Effector CD4-positive, alpha-beta T cell (primary cell): ENCODE results near the gene MARCO.
"Not testable (repeated sequence)": the region's sequence is repeated elsewhere in the genome, so short reads cannot be mapped to it uniquely, and the experiment has no call there.

Experiments used
- DNase-seq: peaks from one replicate; pipeline ENCODE4 v3.0.0-alpha.2; 2020

The MARCO gene

GRCh38 chr2:118978064-118978463 lies 36.1 kb downstream of the MARCO start:
- no peak for DNase-seq

- DNase-seq = no peak
Measured at GRCh38 chr2:118979152-118979861, 37.3 kb downstream of the MARCO start.

DNA sequence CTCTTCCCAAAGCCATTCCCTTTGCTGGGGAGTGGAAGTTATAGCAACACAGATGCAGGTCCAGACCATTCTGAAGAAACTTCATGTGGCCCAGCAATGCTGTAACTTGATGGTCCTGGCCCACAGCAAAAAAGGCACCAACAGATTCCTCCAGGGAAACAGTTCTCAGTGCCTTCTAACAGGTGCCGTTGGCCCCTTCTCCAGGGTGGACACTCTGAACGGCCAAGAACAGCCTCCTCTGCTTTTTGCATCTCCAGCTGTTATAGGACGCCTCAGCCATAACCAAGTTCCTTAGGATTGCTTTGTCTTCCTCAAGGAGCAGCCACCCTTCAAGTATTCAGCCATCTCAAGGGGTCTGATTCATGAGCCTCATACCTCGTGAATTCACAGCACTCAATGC lies 38.0 kb downstream of the MARCO start:
- DNase-seq = no peak

GRCh38 chr2:118980573-118980972 lies 38.6 kb downstream of the MARCO start:
- DNase-seq = no peak

- DNase-seq = no peak
Measured at GRCh38 chr2:118981632-118982031, 39.6 kb downstream of the MARCO start.

GRCh38 chr2:118982039-118982438 lies 40.0 kb downstream of the MARCO start:
- no peak for DNase-seq

GRCh38 chr2:118983133-118983532 lies 41.1 kb downstream of the MARCO start:
- DNase-seq = no peak

- DNase-seq = no peak
Measured at GRCh38 chr2:118983915-118984314, 41.9 kb downstream of the MARCO start.

GRCh38 chr2:118986738-118987137 lies 44.7 kb downstream of the MARCO start:
- no peak for DNase-seq

DNA sequence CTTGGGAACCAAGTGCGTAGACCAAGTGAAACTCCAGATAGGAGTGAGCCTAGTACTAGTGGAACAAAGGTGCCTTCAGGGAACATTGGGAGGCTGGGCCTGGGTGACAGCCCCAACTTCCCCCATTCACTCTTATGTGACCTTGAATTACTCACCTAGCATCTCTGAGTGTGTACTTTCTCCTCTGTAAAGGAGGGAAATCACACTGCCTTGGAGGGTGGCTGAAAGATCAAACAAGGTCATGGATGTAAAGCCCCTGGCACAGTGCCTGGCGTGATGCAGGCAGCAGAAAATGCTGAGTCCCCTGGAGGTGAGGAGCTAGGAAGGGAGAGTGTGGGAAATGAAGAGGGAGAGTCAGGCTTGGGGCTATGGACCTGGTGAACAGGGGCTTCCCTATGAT lies 45.9 kb downstream of the MARCO start:
- DNase-seq = no peak

DNA sequence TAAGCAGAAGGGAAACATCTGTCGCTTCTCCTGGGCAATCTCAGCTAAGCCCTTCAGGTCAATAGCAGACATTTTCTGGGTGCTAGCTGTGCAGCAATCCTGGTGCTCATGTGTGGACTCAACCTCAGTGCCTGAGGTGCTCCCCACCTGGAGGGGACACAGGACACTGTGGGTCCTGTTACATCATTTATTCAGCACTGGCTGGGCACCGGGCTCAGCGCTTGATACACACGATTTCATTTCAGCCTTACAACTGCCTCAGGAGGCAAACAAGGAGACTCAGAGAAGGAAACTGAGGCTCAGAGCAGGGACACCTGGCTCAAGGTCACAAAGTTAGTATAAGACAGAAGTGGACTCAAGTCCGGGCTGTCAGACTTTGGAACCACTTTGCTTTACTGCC lies 46.7 kb downstream of the MARCO start:
- no peak for DNase-seq

GRCh38 chr2:118989481-118989880 lies 47.5 kb downstream of the MARCO start:
- DNase-seq = no peak

- no peak for DNase-seq
Measured at GRCh38 chr2:118990757-118991545, 49.0 kb downstream of the MARCO start.

DNA sequence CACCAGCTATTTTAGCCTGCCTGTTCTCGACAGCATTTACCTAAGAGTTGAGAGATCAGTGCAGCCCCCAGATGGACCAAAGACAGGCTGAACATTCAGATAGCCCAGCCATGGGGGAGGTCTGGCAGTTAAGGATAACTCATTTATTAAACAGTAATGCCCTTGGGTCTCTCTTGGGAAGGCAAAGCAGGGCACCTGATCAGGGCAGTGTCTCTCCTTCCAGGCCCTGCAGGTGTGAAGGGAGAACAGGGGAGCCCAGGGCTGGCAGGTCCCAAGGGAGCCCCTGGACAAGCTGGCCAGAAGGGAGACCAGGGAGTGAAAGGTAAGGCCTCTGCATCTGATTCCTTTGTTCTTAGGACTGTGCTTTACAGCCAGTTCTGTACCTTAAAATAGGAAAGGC lies 49.6 kb downstream of the MARCO start:
- DNase-seq = no peak

DNA sequence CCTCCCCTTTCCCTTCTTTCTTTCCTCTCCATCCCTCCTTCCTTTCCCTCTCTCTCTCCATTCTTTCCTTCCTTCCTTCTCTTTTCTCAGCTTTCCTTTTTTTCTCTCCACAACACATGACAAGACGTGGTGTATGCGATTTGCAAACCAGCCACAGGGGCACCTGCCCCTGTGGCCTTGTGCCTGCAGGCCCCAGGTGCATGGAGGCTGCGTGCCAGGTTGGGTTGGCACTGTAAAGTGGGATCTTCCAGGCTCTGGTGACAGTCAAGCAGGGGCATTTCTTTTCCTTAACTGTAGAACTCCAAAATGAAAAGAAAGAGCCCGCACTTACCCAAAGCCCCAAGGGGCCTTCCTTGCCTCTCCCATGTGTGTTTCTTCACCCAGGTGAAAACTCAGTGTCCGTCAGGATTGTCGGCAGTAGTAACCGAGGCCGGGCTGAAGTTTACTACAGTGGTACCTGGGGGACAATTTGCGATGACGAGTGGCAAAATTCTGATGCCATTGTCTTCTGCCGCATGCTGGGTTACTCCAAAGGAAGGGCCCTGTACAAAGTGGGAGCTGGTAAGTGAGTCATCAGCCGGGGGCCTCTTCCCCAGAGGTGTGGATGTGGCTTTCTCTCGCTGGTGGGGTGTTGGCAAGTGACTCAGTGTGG lies 50.9 kb downstream of the MARCO start:
- DNase-seq = no peak

DNA sequence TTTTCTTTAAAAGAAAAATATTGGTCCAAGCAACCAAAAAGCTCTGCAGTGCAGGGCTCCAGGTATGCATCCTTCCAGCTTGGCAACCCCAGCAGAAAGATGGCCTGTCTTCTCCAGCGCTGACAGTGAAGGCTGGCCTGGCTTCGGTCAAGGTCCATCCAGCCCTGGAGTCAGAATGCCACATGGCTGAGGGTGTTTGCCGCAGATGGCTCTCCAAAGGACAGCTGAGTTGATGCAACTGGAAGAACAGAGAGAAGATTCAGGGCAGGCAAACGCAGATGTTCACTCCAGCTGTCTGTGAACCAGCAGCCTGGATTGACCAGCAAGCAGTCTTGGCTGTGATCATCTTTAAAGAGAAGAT lies 51.4 kb downstream of the MARCO start:
- DNase-seq = no peak

- DNase-seq = no peak
Measured at GRCh38 chr2:118994172-118994700, 52.2 kb downstream of the MARCO start.

- no peak for DNase-seq
Measured at GRCh38 chr2:118994778-118995177, 52.8 kb downstream of the MARCO start.

DNA sequence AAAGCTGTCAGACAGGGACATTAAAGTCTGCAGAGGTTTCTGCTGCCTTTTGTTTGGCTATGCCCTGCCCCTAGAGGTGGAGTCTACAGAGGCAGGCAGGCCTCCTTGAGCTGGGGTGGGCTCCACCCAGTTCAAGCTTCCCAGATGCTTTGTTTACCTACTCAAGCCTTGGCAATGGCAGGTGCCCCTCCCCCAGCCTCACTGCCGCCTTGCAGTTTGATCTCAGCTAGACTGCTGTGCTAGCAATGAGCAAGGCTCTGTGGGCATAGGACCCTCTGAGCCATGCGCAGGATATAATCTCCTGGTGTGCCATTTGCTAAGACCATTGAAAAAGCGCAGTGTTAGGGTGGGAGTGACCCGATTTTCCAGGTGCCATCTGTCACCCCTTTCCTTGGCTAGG lies 61.9 kb downstream of the MARCO start:
- not testable (repeated sequence) for DNase-seq

GRCh38 chr2:119004602-119005001 lies 62.6 kb downstream of the MARCO start:
- DNase-seq = no peak

GRCh38 chr2:119005051-119005450 lies 63.1 kb downstream of the MARCO start:
- DNase-seq = no peak

- DNase-seq = no peak
Measured at GRCh38 chr2:119005555-119005954, 63.6 kb downstream of the MARCO start.

GRCh38 chr2:119006441-119006840 lies 64.4 kb downstream of the MARCO start:
- DNase-seq = no peak

DNA sequence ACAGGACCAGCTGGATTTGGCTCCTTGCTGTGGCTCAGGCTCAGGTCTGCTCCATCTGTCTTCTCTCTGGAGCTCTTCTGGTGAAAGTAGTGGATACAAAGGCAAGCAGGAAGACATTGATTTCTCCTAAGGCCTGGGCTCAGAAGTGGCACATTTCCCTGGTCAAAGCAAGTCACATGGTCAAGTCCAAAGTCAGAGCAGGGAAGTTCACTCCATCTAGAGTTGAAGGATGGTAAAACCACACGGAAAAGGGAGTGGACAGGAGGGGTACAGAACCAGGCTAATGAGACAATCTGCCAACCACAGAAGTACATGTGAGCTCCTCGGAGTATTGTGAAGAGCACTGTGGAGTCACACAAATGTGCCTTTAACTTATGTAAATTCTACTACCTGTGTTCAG lies 66.1 kb downstream of the MARCO start:
- no peak for DNase-seq
